ENCODE data around the gene RTL1. TPM values are rescaled to one million over a fixed set of nuclear protein-coding genes. Genes with fewer than 3 reads are reported as not detected.

The RTL1 gene
- total RNA-seq, 1 donor: not detected

- Histone ChIP-seq H3K4me1 (ENCODE audit: insufficient read depth, low read length) (no peaks in the 10 kb centered on the region), H3K9me3 (ENCODE audit: low read depth, low read length) (no peaks in the 10 kb centered on the region), H3K27me3 (ENCODE audit: insufficient read depth, low read length) (peaks cover 23% of the 10 kb centered on the region), H3K4me3 (ENCODE audit: low read length) (no peak overlapping the region)
These were observed 1.0 kb downstream of the RTL1 start for GRCh38 chr14:100902295-100903133.

- H3K9me3 ChIP-seq (ENCODE audit: low read depth, low read length): no peaks in the 10 kb centered on the region
- no peak overlapping the region for H3K4me3 ChIP-seq (ENCODE audit: low read length)
- H3K27me3 ChIP-seq (ENCODE audit: insufficient read depth, low read length): peaks cover 23% of the 10 kb centered on the region
- no peaks in the 10 kb centered on the region for H3K4me1 ChIP-seq (ENCODE audit: insufficient read depth, low read length)
These were observed 1.9 kb downstream of the RTL1 start for GRCh38 chr14:100901391-100902183.

GRCh38 chr14:100900837-100901390 lies 2.6 kb downstream of the RTL1 start:
- H3K27me3 ChIP-seq (ENCODE audit: insufficient read depth, low read length): peaks cover 17% of the 10 kb centered on the region
- no peaks in the 10 kb centered on the region for H3K9me3 ChIP-seq (ENCODE audit: low read depth, low read length)
- no peaks in the 10 kb centered on the region for H3K4me1 ChIP-seq (ENCODE audit: insufficient read depth, low read length)
- no peak overlapping the region for H3K4me3 ChIP-seq (ENCODE audit: low read length)

- Histone ChIP-seq H3K4me1 (ENCODE audit: insufficient read depth, low read length) (no peaks in the 10 kb centered on the region), H3K27me3 (ENCODE audit: insufficient read depth, low read length) (peaks cover 17% of the 10 kb centered on the region), H3K9me3 (ENCODE audit: low read depth, low read length) (no peaks in the 10 kb centered on the region), H3K4me3 (ENCODE audit: low read length) (no peak overlapping the region)
These were observed 3.4 kb downstream of the RTL1 start for GRCh38 chr14:100899884-100900771.

- peaks cover 17% of the 10 kb centered on the region for H3K27me3 ChIP-seq (ENCODE audit: insufficient read depth, low read length)
- H3K4me1 ChIP-seq (ENCODE audit: insufficient read depth, low read length): no peaks in the 10 kb centered on the region
- no peak overlapping the region for H3K4me3 ChIP-seq (ENCODE audit: low read length)
These were observed 4.3 kb downstream of the RTL1 start for GRCh38 chr14:100898935-100899883.

GRCh38 chr14:100898465-100898864 lies 5.1 kb downstream of the RTL1 start:
- no peak overlapping the region for H3K4me3 ChIP-seq (ENCODE audit: low read length)
- peaks cover 17% of the 10 kb centered on the region for H3K27me3 ChIP-seq (ENCODE audit: insufficient read depth, low read length)
- H3K9me3 ChIP-seq (ENCODE audit: low read depth, low read length): no peaks in the 10 kb centered on the region
- H3K4me1 ChIP-seq (ENCODE audit: insufficient read depth, low read length): no peaks in the 10 kb centered on the region

More at GRCh38 chr14:100898935-100899883, 4.3 kb downstream of the RTL1 start:
- no peaks in the 10 kb centered on the region for H3K9me3 ChIP-seq (ENCODE audit: low read depth, low read length)

DNA sequence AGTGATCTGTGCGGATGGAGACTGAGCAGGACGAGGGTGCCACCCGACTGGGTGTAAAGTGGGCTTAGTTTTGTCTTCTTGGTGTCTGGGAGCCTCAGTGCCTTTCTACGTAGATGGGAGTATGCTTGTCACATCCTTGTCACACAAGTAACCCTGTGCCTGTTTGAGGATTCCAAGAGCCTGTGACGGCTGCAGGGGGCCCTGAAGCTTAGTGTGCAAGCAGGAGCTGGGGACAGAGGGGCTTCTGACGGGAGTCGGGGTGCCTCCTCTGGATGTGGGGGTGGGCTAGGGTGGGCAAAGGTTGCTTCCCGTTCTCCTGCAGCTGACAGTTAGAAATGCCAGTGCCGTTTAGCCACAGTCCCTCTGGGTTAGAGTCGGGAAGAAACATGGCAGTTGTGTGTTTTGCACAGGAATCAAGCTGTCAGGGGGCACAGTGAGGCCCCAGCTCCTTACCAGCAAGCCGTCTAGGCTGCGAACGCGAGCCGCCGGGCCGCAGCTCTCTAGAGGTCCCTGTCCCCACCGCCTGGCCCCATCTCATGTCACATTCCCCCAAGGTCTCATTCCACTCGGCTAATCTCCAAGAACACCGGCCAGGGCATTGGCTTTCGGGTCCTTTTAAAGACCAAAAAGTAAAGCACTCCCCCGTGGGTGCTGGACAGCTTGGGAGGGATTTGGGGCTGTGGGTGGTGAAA lies 7.0 kb downstream of the RTL1 start:
- Histone ChIP-seq H3K4me3 (ENCODE audit: low read length) (no peak overlapping the region), H3K4me1 (ENCODE audit: insufficient read depth, low read length) (no peaks in the 10 kb centered on the region), H3K9me3 (ENCODE audit: low read depth, low read length) (no peaks in the 10 kb centered on the region), H3K27me3 (ENCODE audit: insufficient read depth, low read length) (peaks cover 17% of the 10 kb centered on the region)

GRCh38 chr14:100895411-100895810 lies 8.1 kb downstream of the RTL1 start:
- no peak overlapping the region for H3K4me3 ChIP-seq (ENCODE audit: low read length)
- no peaks in the 10 kb centered on the region for H3K4me1 ChIP-seq (ENCODE audit: insufficient read depth, low read length)
- peaks cover 15% of the 10 kb centered on the region for H3K27me3 ChIP-seq (ENCODE audit: insufficient read depth, low read length)
- no peaks in the 10 kb centered on the region for H3K9me3 ChIP-seq (ENCODE audit: low read depth, low read length)

DNA sequence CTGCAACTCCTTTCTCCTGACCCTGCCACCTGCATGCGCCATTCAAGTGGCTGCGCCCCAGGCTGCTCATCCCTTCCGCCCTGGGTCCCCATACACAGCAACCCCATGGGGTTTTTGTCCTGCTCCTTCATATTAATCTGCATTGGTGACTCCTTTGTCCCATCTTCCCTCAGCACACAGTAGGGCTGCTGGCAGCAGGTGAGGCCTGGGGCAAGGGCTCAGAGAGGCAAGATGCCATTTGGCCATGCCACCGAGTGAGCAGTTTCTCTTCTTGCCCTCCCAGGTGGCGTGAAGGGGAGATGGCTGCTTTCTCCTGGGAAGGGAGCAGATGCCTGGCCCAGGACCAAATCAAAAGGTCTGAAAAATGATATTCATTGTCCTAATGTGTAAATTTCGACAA lies 9.1 kb downstream of the RTL1 start:
- Histone ChIP-seq H3K4me3 (ENCODE audit: low read length) (no peak overlapping the region), H3K27me3 (ENCODE audit: insufficient read depth, low read length) (peaks cover 5% of the 10 kb centered on the region), H3K4me1 (ENCODE audit: insufficient read depth, low read length) (no peaks in the 10 kb centered on the region), H3K9me3 (ENCODE audit: low read depth, low read length) (no peaks in the 10 kb centered on the region)

- no peaks in the 10 kb centered on the region for H3K4me1 ChIP-seq (ENCODE audit: insufficient read depth, low read length)
- no peak overlapping the region for H3K4me3 ChIP-seq (ENCODE audit: low read length)
- no peaks in the 10 kb centered on the region for H3K9me3 ChIP-seq (ENCODE audit: low read depth, low read length)
- no peaks in the 10 kb centered on the region for H3K27me3 ChIP-seq (ENCODE audit: insufficient read depth, low read length)
These were observed 9.8 kb downstream of the RTL1 start for GRCh38 chr14:100893760-100894159.

GRCh38 chr14:100893228-100893601 lies 10.3 kb downstream of the RTL1 start:
- H3K4me3 ChIP-seq (ENCODE audit: low read length): no peak overlapping the region
- H3K9me3 ChIP-seq (ENCODE audit: low read depth, low read length): no peaks in the 10 kb centered on the region
- H3K27me3 ChIP-seq (ENCODE audit: insufficient read depth, low read length): no peaks in the 10 kb centered on the region
- no peaks in the 10 kb centered on the region for H3K4me1 ChIP-seq (ENCODE audit: insufficient read depth, low read length)

DNA sequence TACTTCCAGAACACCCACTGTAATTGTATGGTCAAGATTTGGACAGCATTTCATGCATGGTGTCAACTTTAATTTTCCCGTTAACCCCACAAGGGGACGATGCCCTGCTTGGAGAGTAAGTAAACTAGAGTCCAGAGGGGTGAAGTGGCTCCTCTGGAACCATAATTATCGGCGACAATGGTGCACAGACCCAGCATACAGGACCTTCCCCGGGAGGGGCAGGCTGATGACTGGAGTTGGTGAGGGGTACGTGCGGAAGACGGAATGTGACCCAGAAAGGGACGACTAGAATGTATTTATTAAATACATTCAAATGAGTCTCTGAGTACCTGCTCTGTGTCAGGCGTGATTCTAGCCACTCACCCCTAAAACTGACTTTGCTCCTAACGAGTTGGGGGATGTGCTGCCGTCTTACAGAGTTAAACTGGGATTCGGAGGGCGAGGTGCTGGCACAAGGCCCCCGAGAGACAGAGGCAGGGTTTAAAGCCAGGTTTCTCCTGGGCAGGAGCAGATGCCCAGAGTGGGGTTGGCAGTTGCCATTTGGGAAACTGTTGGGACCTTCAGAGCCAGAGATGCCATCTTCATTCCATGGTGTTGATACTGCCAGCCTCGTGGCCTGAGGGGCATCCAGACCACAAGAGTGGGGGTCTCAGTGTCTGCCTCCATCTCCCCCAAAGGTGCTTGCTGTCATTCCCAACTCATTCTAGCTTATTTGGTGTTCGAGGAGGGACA lies 10.9 kb downstream of the RTL1 start:
- Histone ChIP-seq H3K27me3 (ENCODE audit: insufficient read depth, low read length) (no peaks in the 10 kb centered on the region), H3K9me3 (ENCODE audit: low read depth, low read length) (no peaks in the 10 kb centered on the region), H3K4me3 (ENCODE audit: low read length) (no peak overlapping the region), H3K4me1 (ENCODE audit: insufficient read depth, low read length) (no peaks in the 10 kb centered on the region)

All from mononuclear cell (primary cell).